GM18870 (cell line): Measurements from ENCODE around the gene NDUFS2.
"Not testable (repeated sequence)": the region's sequence is repeated elsewhere in the genome, so short reads cannot be mapped to it uniquely, and the experiment has no call there.

Experiments
- ATAC-seq: cut with Tn5 transposase; IDR thresholded peaks from one replicate; pipeline ENCODE4 v1.9.1; 2021; ENCODE audit warnings: moderate library complexity; ENCODE audit not compliant: unreplicated experiment

The NDUFS2 gene

DNA sequence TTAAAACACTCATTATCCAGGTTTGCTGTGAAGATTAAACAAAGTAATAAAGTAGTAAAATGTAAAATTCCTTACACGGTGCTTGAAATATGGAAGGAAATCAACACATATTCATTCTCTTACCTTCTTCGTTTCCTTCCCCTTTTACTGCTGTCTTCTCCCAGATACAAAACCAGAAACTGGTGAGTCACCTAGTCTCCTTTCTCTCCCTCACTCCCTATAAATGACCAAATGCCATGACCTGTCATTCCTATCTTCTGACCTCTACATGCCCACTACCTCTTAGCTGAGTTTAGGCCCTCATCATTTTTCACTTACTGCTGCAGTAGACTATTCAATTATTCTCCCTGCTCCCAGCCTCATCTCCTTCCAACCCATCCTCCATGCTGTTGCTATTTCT is 40.1 kb downstream of the NDUFS2 start:
- no peak for ATAC-seq

DNA sequence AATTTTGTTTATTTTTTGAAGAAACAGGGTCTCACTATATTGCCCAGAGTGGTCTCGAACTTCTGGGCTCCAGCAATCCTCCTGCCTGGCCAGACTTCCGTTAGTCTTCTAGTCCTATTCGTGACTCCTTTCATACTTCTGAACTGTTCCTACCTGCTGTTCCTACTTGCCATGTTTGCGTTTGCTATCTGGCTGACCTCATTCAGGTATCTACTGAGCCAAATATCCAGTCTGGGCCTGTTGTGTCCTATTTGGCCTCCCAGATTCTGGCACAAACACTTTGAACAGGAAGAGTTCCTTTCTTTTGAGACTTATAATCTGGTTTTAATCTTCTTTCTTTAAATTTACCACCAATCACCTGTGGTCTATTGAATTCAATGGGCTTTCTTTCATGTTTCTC is 42.7 kb downstream of the NDUFS2 start:
- ATAC-seq = no peak

DNA sequence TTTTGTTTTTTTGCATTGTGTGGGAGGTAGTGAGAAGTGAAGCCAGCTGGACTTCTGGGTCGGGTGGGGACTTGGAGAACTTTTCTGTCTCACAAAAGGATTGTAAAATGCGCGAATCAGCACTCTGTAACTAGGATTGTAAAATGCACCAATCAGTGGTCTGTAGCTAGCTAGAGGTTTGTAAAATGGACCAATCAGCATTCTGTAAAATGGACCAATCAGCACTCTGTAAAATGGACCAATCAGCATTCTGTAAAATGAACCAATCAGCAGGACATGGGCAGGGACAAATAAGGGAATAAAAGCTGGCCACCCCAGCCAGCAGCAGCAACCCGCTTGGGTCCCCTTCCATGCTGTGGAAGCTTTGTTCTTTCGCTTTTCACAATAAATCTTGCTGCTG is 47.9 kb downstream of the NDUFS2 start:
- ATAC-seq = not testable (repeated sequence)

DNA sequence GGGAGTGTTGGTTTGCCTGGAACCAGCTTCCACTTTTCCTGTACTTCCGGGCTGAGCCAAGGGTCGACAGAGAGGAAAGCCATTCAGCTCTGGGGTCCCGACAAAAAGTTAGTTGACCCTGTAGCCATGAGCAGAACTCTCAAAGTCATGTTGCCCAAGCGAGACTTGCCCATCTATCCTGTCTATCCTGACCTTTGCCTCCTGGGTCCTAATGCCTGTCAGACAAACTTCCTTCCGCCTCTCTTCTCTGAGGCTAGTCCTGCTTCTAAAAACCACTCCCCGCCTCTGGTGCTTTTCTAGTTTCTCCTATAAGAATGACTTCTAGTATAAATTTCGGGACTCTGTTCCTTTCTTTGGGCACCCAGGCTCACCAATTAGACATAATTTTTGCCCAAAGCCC is 48.7 kb downstream of the NDUFS2 start:
- ATAC-seq = no peak

DNA sequence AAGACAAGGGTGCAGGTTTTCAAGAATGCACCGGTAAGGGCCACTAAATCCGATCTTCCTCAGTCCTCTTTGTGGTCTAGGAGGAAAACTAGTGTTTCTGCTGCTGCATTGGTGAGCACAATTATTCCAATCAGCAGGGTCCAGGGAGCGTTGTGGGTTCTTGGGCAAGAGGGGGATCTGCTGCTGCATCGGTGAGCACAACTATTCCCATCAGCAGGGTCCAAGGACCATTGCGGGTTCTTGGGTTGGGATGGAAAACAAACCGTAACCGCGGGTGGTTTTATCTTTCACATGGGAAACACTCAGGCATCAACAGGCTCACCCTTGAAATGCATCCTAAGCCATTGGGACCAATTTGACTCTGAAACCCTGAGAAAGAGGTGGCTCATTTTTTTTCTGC is 49.4 kb downstream of the NDUFS2 start:
- ATAC-seq = no peak

DNA sequence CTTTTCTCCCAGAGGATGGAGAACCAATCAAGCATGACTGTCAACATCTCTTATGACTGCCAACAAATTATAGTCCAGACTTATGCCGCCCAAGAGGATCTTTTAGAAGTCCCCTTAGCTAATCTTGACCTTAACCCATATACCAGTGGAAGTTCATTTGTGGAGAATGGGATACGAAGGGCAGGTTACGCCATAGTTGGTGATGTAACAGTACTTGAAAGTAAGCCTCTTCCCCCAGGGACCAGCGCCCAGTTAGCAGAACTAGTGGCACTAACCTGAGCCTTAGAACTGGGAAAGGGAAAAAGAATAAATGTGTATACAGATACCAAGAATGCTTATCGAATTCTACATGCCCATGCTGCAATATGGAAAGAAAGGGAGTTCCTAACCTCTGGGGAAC is 53.1 kb downstream of the NDUFS2 start:
- ATAC-seq = not testable (repeated sequence)

DNA sequence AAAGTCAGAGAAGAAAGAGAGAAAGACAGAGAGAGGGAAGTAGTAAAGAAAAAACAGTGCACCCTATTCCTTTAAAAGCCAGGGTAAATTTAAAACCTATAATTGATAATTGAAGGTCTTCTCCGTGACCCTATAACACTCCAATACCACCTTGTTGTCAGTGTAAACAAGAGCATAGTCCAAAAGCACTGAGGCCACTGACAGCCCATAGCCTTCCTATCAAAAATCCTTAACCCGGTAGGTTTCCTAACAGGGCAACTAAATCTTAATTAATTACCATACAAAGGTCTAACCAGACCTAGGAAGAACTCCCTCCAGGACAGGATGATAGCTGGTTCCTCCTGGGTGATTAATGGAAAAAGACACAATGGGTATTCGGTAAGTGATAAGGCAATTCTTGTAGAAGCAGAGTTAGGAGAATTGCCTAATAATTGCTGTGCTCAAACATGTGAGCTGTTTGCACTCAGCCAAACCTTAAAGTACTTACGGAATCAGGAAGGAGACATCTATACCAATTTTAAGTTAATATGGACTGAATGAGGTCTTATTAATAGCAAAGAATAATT is 53.9 kb downstream of the NDUFS2 start:
- ATAC-seq = not testable (repeated sequence)

DNA sequence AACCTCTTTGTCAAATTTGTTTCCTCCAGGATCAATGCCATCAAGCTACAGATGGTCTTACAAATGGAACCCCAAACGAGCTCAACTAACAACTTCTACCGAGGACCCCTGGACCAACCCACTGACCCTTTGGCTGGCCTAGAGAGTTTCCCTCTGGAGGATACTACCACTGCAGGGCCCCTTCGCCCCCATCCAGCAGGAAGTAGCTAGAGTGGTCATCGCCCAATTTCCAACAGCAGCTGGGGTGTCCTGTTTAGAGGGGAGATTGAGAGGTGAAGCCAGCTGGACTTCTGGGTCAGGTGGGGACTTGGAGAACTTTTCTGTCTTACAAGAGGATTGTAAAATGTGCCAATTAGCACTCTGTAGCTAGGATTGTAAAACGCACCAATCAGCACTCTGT is 54.9 kb downstream of the NDUFS2 start:
- not testable (repeated sequence) for ATAC-seq

DNA sequence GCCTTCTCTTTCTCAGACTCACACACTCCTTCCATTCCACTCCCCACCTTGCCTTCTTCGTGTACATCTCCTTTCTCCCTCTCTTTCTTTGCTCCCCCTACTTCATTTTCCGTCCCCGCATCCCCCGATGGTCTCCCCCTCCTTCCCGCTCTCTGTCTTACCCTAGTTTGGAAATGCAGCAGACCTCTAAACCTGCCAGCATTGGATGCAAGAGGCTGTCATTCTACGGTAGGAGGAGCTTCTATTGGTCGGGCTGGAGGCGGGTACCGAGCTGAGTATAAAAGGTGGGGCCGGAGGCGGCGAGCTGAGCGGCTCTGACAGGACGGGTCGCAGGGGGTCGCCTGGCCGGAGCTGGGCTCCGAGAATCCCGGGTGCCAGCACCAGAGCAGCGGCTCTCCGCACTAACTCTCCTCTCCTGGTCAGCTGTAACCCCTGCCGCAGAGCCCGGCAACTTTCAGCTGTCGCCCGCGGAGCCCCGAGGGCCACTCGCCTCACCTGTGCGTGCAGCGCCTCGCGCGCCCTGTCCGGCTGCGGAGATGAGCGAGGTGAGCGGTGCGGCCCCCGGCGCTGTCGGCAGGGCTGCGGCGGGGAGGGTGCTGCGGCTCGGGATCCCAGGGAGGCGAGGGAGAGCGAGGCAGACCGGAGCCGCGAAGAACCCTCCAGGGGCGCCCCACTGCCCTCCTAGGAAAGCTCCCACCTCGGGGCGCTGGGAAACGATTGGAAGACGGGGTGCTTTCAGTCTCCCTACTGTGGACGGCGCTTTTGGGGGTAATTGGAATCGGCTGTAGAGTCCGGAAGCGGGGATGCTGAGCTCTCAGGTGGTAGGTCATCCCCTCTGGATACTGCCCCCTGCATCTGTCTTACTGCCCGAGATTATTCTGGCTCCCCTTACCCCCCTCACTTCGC is 56.5 kb downstream of the NDUFS2 start, which contains the start of gene PCP4L1:
TSS of gene PCP4L1 (plus strand) at position 307 of the 906 bp plus-strand sequence. CDS start at position 537, 230 bp downstream.
- ATAC-seq = no peak

DNA sequence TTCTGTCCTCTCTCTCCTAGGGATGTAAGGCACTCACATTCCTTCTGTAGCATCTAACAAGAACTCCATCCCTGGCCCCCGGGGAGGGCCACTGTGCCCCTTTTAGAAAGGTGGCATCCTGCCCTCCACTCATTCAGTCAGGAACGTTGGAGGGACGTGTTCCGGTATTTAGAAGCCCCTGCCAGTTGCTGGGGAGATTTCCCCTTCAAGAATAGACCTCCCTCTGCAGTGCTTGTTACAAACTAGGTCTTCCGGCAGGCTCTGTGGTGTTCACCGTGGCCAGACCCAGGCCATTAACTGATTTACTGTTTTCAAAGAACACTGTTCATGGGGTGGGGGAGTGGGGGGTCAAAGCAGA is 57.2 kb downstream of the NDUFS2 start:
- ATAC-seq = no peak

DNA sequence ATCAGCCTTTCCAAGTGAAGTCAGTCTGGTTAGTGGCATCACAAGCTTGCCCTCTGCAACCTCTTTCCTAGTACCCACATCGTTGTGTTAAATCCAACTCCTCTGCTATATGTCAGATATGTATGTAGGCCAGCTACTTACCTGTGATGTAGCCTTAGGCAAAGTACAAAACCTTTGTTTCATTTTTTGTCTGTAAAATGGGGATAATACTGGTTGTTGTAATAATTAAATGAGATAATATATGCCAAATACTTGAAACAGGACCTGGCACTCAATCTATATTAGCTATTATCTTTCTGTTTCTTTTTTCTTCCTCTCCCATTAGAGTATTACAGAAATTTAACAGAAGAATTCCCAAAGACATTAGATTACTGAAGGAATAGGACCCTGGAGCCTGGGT is 57.6 kb downstream of the NDUFS2 start:
- ATAC-seq = no peak

DNA sequence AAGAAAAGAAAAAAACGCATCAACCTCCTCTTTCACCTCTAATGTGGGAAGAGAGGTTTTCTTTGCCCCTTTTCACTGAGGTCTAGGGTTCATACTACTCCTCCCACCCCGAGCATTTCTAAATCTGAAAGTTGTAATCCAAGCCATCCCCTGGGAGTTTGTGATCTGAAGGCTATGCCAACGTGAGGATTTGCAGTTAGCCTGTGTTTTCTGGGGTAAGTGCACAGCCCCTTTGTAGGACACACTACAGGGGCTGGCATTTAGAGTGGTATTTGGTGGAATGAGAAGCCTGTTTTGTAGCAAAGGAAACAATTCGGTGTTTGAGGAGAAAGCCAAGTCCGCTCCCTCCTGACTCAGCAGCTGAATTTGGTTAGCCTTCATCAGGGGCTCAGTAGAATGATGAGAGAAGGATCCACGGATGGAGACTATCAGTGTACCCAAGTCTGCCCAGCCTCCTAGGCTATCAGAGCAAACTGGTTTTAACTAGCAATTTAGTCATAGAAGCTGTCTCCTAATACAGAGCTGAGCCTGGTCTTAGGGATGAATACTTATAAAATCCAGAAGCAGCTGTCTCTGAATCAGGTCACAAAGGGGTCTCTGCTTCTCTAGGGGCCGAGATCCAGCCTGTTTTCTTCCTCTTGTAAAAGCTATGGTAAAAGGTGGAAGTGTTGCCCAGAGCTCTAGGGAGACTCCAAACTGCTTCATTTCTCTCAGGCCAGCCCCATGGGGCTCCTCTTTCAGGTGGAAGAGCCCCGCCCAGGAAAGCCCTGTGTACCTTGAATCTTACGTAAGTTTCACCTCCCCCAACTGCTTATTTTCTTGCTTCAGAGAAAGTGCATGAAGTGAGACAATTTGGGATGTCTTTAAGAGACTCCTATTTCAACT is 58.5 kb downstream of the NDUFS2 start:
- no peak for ATAC-seq

DNA sequence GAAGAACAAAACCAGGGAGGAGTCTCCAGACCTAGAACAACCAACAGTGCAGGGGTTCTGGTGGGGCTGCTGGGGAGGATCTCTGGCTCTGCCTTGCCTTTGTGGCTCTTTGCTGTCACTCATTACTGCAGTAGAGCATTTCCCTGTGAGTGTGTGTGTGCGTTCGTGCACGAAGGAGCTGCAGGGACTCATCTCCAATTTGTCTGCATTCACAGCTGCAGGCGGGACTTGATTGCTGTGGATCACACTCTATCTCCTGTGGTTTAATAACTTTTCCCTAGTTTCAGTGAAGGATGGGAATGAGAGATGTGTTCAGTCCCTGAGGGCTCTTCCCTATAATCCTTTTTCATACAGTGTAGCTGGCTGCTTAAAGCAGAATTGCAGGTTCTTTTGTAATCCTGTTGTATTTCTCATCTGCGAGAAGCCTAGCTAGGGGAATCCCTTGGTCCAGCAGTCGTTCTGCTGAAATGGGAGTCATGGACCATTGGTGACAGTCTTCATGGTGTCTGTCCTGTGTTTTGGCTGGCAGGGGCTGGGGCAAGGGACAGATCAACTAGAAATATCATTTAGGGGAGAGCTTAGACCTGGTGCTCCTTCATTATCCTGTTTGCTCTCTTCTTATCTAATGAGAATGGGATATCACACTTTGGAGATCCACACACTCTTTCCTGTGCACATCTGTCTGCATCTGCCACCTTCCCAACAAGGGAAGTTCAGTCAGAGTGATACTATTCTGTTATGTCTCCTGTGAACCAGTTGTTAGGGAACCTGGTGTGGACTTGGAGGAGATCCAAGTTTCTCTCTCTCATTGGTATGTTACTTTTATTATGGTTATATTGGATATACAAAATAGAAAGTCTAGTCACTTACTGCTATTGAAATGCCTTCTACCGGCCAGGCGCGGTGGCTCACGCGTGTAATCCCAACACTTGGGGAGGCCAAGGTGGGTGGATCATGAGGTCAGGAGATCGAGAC is 59.4 kb downstream of the NDUFS2 start:
- ATAC-seq = no peak
